Measurements from ENCODE around the gene SYNGR3.

GRCh38 chr16:2007081-2007836 lies 17.5 kb downstream of the SYNGR3 start:
- TF ChIP-seq, protein P1, sequence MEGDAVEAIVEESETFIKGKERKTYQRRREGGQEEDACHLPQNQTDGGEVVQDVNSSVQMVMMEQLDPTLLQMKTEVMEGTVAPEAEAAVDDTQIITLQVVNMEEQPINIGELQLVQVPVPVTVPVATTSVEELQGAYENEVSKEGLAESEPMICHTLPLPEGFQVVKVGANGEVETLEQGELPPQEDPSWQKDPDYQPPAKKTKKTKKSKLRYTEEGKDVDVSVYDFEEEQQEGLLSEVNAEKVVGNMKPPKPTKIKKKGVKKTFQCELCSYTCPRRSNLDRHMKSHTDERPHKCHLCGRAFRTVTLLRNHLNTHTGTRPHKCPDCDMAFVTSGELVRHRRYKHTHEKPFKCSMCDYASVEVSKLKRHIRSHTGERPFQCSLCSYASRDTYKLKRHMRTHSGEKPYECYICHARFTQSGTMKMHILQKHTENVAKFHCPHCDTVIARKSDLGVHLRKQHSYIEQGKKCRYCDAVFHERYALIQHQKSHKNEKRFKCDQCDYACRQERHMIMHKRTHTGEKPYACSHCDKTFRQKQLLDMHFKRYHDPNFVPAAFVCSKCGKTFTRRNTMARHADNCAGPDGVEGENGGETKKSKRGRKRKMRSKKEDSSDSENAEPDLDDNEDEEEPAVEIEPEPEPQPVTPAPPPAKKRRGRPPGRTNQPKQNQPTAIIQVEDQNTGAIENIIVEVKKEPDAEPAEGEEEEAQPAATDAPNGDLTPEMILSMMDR (IDR thresholded peaks at IDR 0.05): no peak
- TF ChIP-seq POLR2A (IDR thresholded peaks at IDR 0.05): no peak

All from esophagus squamous epithelium (tissue), 4 donors.